HepG2 (cell line): Measurements from ENCODE around the gene PARP2. TPM values are rescaled to one million over a fixed set of nuclear protein-coding genes. Genes with fewer than 3 reads are reported as not detected.

Experiments used
- ATAC-seq: fragments of 200-7000 bp; cut with Tn5 transposase; 3 replicates; pipeline ENCODE4 v1.9.1; 2020; ENCODE audit warnings: mild to moderate bottlenecking, moderate library complexity
- BruUV-seq: library from RNA; stranded (reverse); fragments of 400-500 nt; replicated peaks from 2 replicates; lab custom pipeline; 2021; lab: Mats Ljungman, UMichigan
- CTCF ChIA-PET: fragments of 300-600 bp; formaldehyde crosslinking; extraction: SDS; loops from one replicate; lab custom pipeline; 2021; ENCODE audit warnings: low total read pairs, inconsistent platforms, low intra/inter-chr PET ratio; lab: Yijun Ruan, JAX
- POLR2A ChIA-PET: fragments of 350-600 bp; sonication (Branson Sonifier 250); formaldehyde crosslinking; loops from one replicate; lab custom pipeline; 2020; ENCODE audit warnings: antibody characterized with exemption, inconsistent platforms; lab: Yijun Ruan, JAX
- DNase-seq: peaks from one replicate; pipeline ENCODE4 v3.0.0-alpha.2; 2015; ENCODE audit warnings: low spot score
- FAIRE-seq: peaks from 3 replicates; lab custom pipeline; 2011; peaks lifted over from hg19 to GRCh38; lab: Jason Lieb, UNC
- H2AFZ ChIP-seq: one replicate; pipeline ENCODE4 v1.6.1; 2011; ENCODE audit warnings: low read length, inconsistent platforms
- H3K27ac ChIP-seq: fragments of 300-600 bp; 3 replicates; pipeline ENCODE4 v1.8.0; 2011; ENCODE audit warnings: mixed run types, mild to moderate bottlenecking, mixed read lengths, low read length, inconsistent platforms; ENCODE audit not compliant: insufficient read depth; ENCODE audit errors: extremely low read length
- H3K27me3 ChIP-seq, 2 experiments: fragments of 200-600 bp in 1 of 2; 2 replicates in 1 of 2; 3 replicates in 1 of 2; pipeline versions ENCODE4 v1.6.0 to v1.8.0; 2011; ENCODE audit warnings: low read length in 2 of 2, mild to moderate bottlenecking in 2 of 2, moderate library complexity in 2 of 2, inconsistent platforms in 1 of 2; ENCODE audit not compliant: insufficient read depth in 2 of 2, control insufficient read depth in 1 of 2
- H3K36me3 ChIP-seq, 2 experiments: fragments of 200-600 bp in 1 of 2; replicated peaks in 1 of 2; 2 replicates in 1 of 2; 3 replicates in 1 of 2; pipeline versions ENCODE4 v1.5.1 to v1.8.0; 2011; ENCODE audit warnings: low read length in 2 of 2, inconsistent platforms in 1 of 2; ENCODE audit not compliant: insufficient read depth in 2 of 2, control insufficient read depth in 1 of 2
- H3K4me1 ChIP-seq: 2 replicates; pipeline ENCODE4 v1.5.1; 2012; ENCODE audit warnings: low read length, inconsistent platforms; ENCODE audit not compliant: insufficient read depth
- H3K4me2 ChIP-seq: 2 replicates; pipeline ENCODE4 v1.6.0; 2011; ENCODE audit warnings: low read depth, low read length, inconsistent platforms
- H3K4me3 ChIP-seq, 3 experiments: fragments of 200-600 bp in 1 of 3; sonication (generic), shearing (Covaris generic) in 1 of 3; replicated peaks in 1 of 3; 2 replicates each; pipeline ENCODE4 v1.5.1; 2011 to 2016; ENCODE audit warnings: low read length in 3 of 3, inconsistent platforms in 2 of 3, low read depth in 2 of 3, mild to moderate bottlenecking in 2 of 3, control low read depth in 1 of 3, mixed read lengths in 1 of 3; ENCODE audit not compliant: insufficient read depth in 1 of 3
- H3K79me2 ChIP-seq: one replicate; pipeline ENCODE4 v1.6.1; 2011; ENCODE audit warnings: low read length, inconsistent platforms; ENCODE audit not compliant: insufficient read depth
- H3K9ac ChIP-seq: 2 replicates; pipeline ENCODE4 v1.6.0; 2011; ENCODE audit warnings: mild to moderate bottlenecking, low read depth, low read length, inconsistent platforms; ENCODE audit not compliant: insufficient read depth
- H3K9me3 ChIP-seq: 2 replicates; pipeline ENCODE4 v1.5.1; 2012; ENCODE audit warnings: mild to moderate bottlenecking, low read length
- H4K20me1 ChIP-seq: 2 replicates; pipeline ENCODE4 v1.6.0; 2011; ENCODE audit warnings: inconsistent platforms, mild to moderate bottlenecking, low read length, moderate library complexity; ENCODE audit not compliant: insufficient read depth
- ARNTL ChIP-seq: sonication (generic); formaldehyde crosslinking; IDR thresholded peaks from 2 replicates; pipeline ENCODE4 v1.4.0; 2020; ENCODE audit warnings: mild to moderate bottlenecking, missing genetic modification reagents
- ELF4 ChIP-seq: sonication (generic); formaldehyde crosslinking; IDR thresholded peaks from 2 replicates; pipeline ENCODE4 v1.5.0; 2020; ENCODE audit warnings: missing genetic modification reagents, mild to moderate bottlenecking, moderate library complexity, borderline replicate concordance
- FOXP1 ChIP-seq, 2 experiments: fragments of 450-650 bp in 1 of 2; IDR thresholded peaks; 2 replicates each; pipeline ENCODE4 v1.6.1; 2017 to 2018; ENCODE audit warnings: antibody characterized with exemption in 1 of 2
- GMEB1 ChIP-seq: sonication (generic); formaldehyde crosslinking; IDR thresholded peaks from 2 replicates; pipeline ENCODE4 v1.5.1; 2020; ENCODE audit warnings: missing genetic modification reagents, mild to moderate bottlenecking, borderline replicate concordance
- RNF2 ChIP-seq: fragments of 450-650 bp; conservative IDR thresholded peaks from 2 replicates; pipeline ENCODE4 v1.6.1; 2016; ENCODE audit warnings: low read depth
- SIX1 ChIP-seq: sonication (generic); formaldehyde crosslinking; IDR thresholded peaks from 2 replicates; pipeline ENCODE4 v1.4.0; 2020; ENCODE audit warnings: missing genetic modification reagents, borderline replicate concordance
- TEF ChIP-seq: sonication (generic); formaldehyde crosslinking; IDR thresholded peaks from 2 replicates; pipeline ENCODE4 v1.5.0; 2020; ENCODE audit warnings: missing genetic modification reagents
- U2AF1 ChIP-seq: fragments of 200-400 bp; formaldehyde crosslinking; optimal IDR thresholded peaks from 2 replicates; pipeline ENCODE3; 2017; ENCODE audit warnings: mild to moderate bottlenecking, low read depth, low read length
- ZFP90 ChIP-seq: sonication (generic); formaldehyde crosslinking; IDR thresholded peaks from 2 replicates; pipeline ENCODE4 v1.8.0; 2022; ENCODE audit warnings: missing genetic modification reagents, mild to moderate bottlenecking, inconsistent platforms, borderline replicate concordance
- ZNF17 ChIP-seq: sonication (generic); formaldehyde crosslinking; IDR thresholded peaks from 2 replicates; pipeline ENCODE4 v1.5.0; 2020; ENCODE audit warnings: mild to moderate bottlenecking, missing genetic modification reagents
- ZNF451 ChIP-seq: sonication (generic); formaldehyde crosslinking; IDR thresholded peaks from 2 replicates; pipeline ENCODE4 v1.5.0; 2020; ENCODE audit warnings: mild to moderate bottlenecking, missing genetic modification reagents
- ZSCAN22 ChIP-seq: sonication (generic); formaldehyde crosslinking; IDR thresholded peaks from 2 replicates; pipeline ENCODE4 v1.4.0; 2020; ENCODE audit warnings: mild to moderate bottlenecking, missing genetic modification reagents
- in situ Hi-C: cut with HindIII; loops from 2 replicates; pipeline ENCODE4 v1.10.0; 2017; ENCODE audit warnings: low pct_unique_long_range_greater_than_20kb; ENCODE audit not compliant: extremely low pct_ligation_motif_present
- intact Hi-C: fragments of 100-400 bp; cut with micrococcal nuclease; formaldehyde crosslinking; loops from one replicate; pipeline ENCODE4 v1.10.0; 2022; ENCODE audit not compliant: unreplicated experiment
- polyA plus RNA-seq, 8 experiments: library from polyadenylated mRNA; depleted of rRNA in 3 of 8; stranded (reverse) in 7 of 8; unstranded in 1 of 8; fragments of >200 nt; fragmentation: Illumina TruSeq in 4 of 8; extraction: Trizol in 4 of 8; gene quantifications; 2 replicates each; pipeline versions ENCODE4 v1.2.1 to v1.2.3, GENCODE V29; 2011 to 2016; ENCODE audit warnings: low read depth in 4 of 8, missing spikeins in 1 of 8, mixed read lengths in 1 of 8; ENCODE audit not compliant: insufficient read depth in 1 of 8
- total RNA-seq, 5 experiments: library from RNA; depleted of rRNA; stranded (reverse); fragments of >200 nt; fragmentation: Illumina TruSeq; extraction: Trizol; gene quantifications; 2 replicates each; pipeline ENCODE4 v1.2.3, GENCODE V29; 2016; ENCODE audit warnings: low read depth in 1 of 5
- TF ChIP-seq, protein P1 (sequence below): sonication (generic); formaldehyde crosslinking; IDR thresholded peaks from 2 replicates; pipeline ENCODE4 v1.5.1; 2020; ENCODE audit warnings: mild to moderate bottlenecking, missing genetic modification reagents

The PARP2 gene
- total and polyA plus RNA-seq, 2 of the 13 experiments (the other 11 are each of a cell fraction or from before 2014, with no cell fraction given): 37.3 to 38.4 TPM

- Histone ChIP-seq H3K36me3 (peaks cover 13 to 17% of the 10 kb centered on the region in 2 experiments; a peak in 4 of 5 replicates), H3K4me3 (no peak overlapping the region), H3K9ac (no peak overlapping the region), H2AFZ (no peak overlapping the region), H4K20me1 (no peaks in the 10 kb centered on the region), H3K4me2 (no peak overlapping the region), H3K4me1 (no peaks in the 10 kb centered on the region), H3K9me3 (no peaks in the 10 kb centered on the region), H3K27me3 (no peaks in the 10 kb centered on the region; a peak in 1 of 5 replicates), H3K79me2 (no peaks in the 10 kb centered on the region), H3K27ac (no peak overlapping the region)
- DNase-seq (no peak), ATAC-seq (no peak), FAIRE-seq (no peak)
- in situ Hi-C loops: no loop called here
- ChIA-PET POLR2A (no interaction called here), CTCF (no interaction called here)
- TF ChIP-seq ARNTL (no peak), ZSCAN22 (CRISPR knock-in tag) (no peak), U2AF1 (no peak), GMEB1 (CRISPR knock-in tag) (no peak), SIX1 (CRISPR knock-in tag) (no peak), FOXP1 (IDR thresholded peaks at IDR 0.05) (no peak), FOXP1 (CRISPR knock-in tag; IDR thresholded peaks at IDR 0.05) (no peak), ZFP90 (CRISPR knock-in tag) (no peak), RNF2 (no peak), ZNF451 (CRISPR knock-in tag) (no peak), ELF4 (CRISPR knock-in tag) (no peak), ZNF17 (CRISPR knock-in tag) (no peak), TEF (CRISPR knock-in tag) (no peak)
- TF ChIP-seq, protein P1, sequence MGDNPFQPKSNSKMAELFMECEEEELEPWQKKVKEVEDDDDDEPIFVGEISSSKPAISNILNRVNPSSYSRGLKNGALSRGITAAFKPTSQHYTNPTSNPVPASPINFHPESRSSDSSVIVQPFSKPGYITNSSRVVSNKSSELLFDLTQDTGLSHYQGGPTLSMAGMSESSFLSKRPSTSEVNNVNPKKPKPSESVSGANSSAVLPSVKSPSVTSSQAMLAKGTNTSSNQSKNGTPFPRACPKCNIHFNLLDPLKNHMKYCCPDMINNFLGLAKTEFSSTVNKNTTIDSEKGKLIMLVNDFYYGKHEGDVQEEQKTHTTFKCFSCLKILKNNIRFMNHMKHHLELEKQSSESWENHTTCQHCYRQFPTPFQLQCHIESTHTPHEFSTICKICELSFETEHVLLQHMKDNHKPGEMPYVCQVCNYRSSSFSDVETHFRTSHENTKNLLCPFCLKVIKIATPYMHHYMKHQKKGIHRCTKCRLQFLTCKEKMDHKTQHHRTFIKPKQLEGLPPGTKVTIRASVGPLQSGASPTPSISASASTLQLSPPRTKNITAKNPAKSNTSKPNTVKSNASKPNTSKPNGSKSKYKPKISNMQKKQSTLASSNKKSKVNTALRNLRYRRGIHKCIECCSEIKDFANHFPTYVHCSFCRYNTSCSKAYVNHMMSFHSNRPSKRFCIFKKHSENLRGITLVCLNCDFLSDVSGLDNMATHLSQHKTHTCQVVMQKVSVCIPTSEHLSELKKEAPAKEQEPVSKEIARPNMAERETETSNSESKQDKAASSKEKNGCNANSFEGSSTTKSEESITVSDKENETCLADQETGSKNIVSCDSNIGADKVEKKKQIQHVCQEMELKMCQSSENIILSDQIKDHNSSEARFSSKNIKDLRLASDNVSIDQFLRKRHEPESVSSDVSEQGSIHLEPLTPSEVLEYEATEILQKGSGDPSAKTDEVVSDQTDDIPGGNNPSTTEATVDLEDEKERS (CRISPR knock-in tag): no peak
- BruUV-seq: no TSS peak
- intact Hi-C loops: no loop called here
These were observed 22.5 kb downstream of the PARP2 start for GRCh38 chr14:20365928-20366327.
